ENCODE data around the gene HLA-F. TPM values are rescaled to one million over a fixed set of nuclear protein-coding genes. Genes with fewer than 3 reads are reported as not detected.

Gene HLA-F
- total RNA-seq, 6 experiments from 2014 or later, result 9.8 to 41.3 (median 26.4) TPM

- H3K27ac ChIP-seq, result no peak overlapping the region
- peaks cover 0 to 1% (median 0%) of the 10 kb centered on the region in 4 donors for H3K4me1 ChIP-seq
- no peaks in the 10 kb centered on the region for H3K36me3 ChIP-seq
- TF ChIP-seq POLR2A (IDR thresholded peaks at IDR 0.05), result no peak
- TF ChIP-seq CTCF (IDR thresholded peaks at IDR 0.05), result no peak
- DNase-seq, result peak in 1 of 3 donors; percentile 29
- intact Hi-C loops (cut with DNase I), result loop anchor here in 1 of 2 donors (5.0 kb wide), 1 partner anchor 93 kb away; no protein-coding TSS in a partner anchor
- ATAC-seq, result no peak
- 100% methylated on average over 2 of the region's 4 CpGs for WGBS (ENCODE audit: insufficient coverage, low coverage, low lambda C conversion rate, missing lambda C conversion rate)
- no peaks in the 10 kb centered on the region for H3K27me3 ChIP-seq
- no peaks in the 10 kb centered on the region for H3K9me3 ChIP-seq
- no peak overlapping the region for H3K4me3 ChIP-seq
Observed at GRCh38 chr6:29744131-29744530, 20.9 kb downstream of the HLA-F start.

GRCh38 chr6:29744621-29745020 lies 21.4 kb downstream of the HLA-F start:
- intact Hi-C loops (cut with DNase I), result loop anchor here in 1 of 2 donors (5.0 kb wide), 1 partner anchor 93 kb away; no protein-coding TSS in a partner anchor
- H3K27ac ChIP-seq, result no peak overlapping the region
- no peaks in the 10 kb centered on the region for H3K36me3 ChIP-seq
- no CpG with 5 or more reads among the region's 4 CpGs for WGBS (ENCODE audit: insufficient coverage, low coverage, low lambda C conversion rate, missing lambda C conversion rate)
- ATAC-seq (no peak), DNase-seq (peak in 1 of 3 donors; percentile 20)
- H3K4me3 ChIP-seq, result no peak overlapping the region
- peaks cover 0 to 6% (median 2%) of the 10 kb centered on the region in 4 donors for H3K4me1 ChIP-seq
- TF ChIP-seq POLR2A (IDR thresholded peaks at IDR 0.05), result no peak
- no peak for TF ChIP-seq CTCF (IDR thresholded peaks at IDR 0.05)
- H3K9me3 ChIP-seq, result no peaks in the 10 kb centered on the region
- no peaks in the 10 kb centered on the region for H3K27me3 ChIP-seq

- WGBS (ENCODE audit: insufficient coverage, low coverage, low lambda C conversion rate, missing lambda C conversion rate), result 61% methylated on average over 3 of the region's 3 CpGs
- no peaks in the 10 kb centered on the region for H3K27me3 ChIP-seq
- no peak for ATAC-seq
- peaks cover 0 to 6% (median 3%) of the 10 kb centered on the region in 4 donors for H3K4me1 ChIP-seq
- TF ChIP-seq POLR2A (IDR thresholded peaks at IDR 0.05), result no peak
- no peak for TF ChIP-seq CTCF (IDR thresholded peaks at IDR 0.05)
- H3K4me3 ChIP-seq, result no peak overlapping the region
- intact Hi-C loops (cut with DNase I), result no loop called here
- H3K36me3 ChIP-seq, result no peaks in the 10 kb centered on the region
- peak in 1 of 3 donors; percentile 15 for DNase-seq
- no peak overlapping the region for H3K27ac ChIP-seq
- no peaks in the 10 kb centered on the region for H3K9me3 ChIP-seq
Observed at GRCh38 chr6:29745386-29745785, 22.2 kb downstream of the HLA-F start.

- no peaks in the 10 kb centered on the region for H3K36me3 ChIP-seq
- ATAC-seq (no peak), DNase-seq (no peak)
- H3K4me1 ChIP-seq, result peaks cover 0 to 6% (median 3%) of the 10 kb centered on the region in 4 donors
- intact Hi-C loops (cut with DNase I), result no loop called here
- no peaks in the 10 kb centered on the region for H3K27me3 ChIP-seq
- 67% methylated on average over 2 of the region's 4 CpGs for WGBS (ENCODE audit: insufficient coverage, low coverage, low lambda C conversion rate, missing lambda C conversion rate)
- H3K27ac ChIP-seq, result no peak overlapping the region
- TF ChIP-seq POLR2A (IDR thresholded peaks at IDR 0.05), result no peak
- TF ChIP-seq CTCF (IDR thresholded peaks at IDR 0.05), result no peak
- H3K9me3 ChIP-seq, result no peaks in the 10 kb centered on the region
- no peak overlapping the region for H3K4me3 ChIP-seq
Observed at GRCh38 chr6:29745855-29746449, 22.7 kb downstream of the HLA-F start.

Measured in right lobe of liver (tissue), 6 donors.